Fibroblast of skin of right biceps (primary cell): ENCODE results near the gene PTPRR.

ENCODE experiments used
- DNase-seq: peaks from one replicate; pipeline ENCODE4 v3.0.0-alpha.2; 2013

PTPRR gene

DNA sequence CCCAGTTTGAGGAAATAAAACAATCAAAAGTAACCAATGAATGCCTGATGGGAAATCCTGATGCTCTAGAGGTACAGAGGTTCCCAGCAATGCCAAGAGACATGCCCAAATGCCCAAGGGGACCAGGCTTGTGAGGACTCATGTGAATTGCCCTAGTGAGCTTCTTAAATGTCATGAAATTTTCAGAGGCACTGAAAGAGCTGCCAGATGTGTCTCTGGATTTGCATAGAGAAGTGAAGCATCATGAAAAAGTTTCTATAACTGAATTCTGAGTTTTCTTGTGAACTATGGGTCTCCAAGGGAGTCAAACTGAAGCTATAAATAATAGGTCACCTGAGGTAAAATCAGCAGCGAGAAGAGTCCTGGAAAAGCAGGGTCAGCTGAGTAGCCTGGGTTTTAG, 9.9 kb downstream of the PTPRR start:
- DNase-seq: no peak

DNA sequence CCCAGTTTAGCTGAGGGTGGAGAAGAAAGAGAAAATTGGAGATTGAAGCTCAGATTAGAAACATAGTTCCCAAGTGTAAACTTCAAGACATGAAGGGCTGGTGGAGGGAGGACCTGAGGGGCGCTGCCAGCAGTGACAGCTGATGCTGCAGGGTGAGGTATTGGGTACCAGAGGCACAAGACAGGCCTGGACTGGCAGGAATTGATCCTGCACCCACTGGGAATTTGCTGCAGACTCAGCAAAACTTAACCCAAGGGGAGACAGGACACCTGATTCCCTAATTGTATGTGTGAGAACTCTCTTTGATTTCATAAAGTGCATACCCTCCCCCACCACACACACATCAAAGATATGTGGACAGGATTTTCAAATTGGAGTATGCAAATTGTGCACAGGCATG, 11.6 kb downstream of the PTPRR start:
- no peak for DNase-seq

DNA sequence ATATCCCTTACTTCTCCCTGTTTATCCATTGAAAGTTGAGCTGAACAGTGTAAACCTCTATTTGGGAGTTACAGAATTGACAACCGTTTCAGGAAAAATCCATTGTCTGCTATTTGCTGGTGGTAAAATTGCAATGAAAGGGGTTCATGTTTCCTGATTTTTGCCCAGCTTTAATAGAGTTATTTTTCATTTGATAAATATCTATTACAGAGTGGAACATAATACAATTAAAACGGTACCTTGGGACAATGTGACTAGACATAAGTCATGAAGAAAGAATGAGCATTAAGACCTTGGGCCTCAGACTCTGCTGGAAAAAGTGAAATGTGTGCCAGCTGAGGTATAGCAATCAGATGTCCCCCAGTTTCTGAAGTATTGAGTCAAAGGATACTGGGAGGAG, 13.1 kb downstream of the PTPRR start:
- no peak for DNase-seq

DNA sequence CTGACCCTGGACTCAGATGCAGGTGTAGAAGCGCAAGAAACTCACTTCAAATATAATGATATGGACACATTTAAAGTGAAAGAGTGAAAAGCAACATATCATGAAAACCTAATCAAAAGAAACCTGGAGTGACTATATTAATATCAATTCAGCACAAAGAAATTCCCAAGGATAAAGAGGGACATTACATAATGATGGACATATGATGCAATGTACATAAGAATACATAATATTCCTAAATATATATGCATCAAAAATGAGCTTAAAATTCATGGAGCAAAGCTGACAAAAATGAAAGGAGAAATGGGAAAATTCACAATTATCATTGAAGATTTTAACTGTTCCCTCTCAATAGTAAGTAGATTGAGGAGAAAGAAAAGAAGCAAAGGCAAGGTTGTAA, 24.6 kb downstream of the PTPRR start:
- DNase-seq: no peak

DNA sequence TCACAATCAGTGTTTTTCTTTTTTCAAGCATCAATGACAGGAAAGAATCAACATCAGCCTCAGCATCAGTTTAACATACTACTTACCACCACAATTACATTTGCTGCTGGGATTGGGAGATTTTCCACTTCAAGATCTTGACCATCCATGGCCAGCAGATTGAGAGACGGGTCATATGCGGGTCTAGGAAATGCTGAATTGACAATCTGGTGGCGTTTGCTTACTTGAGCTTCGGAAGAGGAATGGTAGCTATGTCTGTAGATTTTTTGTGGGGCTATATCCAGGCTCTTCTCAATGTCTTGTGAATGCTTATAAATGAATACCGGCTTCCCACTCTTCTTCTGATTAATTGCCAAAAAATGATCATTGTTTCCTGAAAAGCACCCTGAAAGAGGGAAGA, 27.9 kb downstream of the PTPRR start:
- no peak for DNase-seq

DNA sequence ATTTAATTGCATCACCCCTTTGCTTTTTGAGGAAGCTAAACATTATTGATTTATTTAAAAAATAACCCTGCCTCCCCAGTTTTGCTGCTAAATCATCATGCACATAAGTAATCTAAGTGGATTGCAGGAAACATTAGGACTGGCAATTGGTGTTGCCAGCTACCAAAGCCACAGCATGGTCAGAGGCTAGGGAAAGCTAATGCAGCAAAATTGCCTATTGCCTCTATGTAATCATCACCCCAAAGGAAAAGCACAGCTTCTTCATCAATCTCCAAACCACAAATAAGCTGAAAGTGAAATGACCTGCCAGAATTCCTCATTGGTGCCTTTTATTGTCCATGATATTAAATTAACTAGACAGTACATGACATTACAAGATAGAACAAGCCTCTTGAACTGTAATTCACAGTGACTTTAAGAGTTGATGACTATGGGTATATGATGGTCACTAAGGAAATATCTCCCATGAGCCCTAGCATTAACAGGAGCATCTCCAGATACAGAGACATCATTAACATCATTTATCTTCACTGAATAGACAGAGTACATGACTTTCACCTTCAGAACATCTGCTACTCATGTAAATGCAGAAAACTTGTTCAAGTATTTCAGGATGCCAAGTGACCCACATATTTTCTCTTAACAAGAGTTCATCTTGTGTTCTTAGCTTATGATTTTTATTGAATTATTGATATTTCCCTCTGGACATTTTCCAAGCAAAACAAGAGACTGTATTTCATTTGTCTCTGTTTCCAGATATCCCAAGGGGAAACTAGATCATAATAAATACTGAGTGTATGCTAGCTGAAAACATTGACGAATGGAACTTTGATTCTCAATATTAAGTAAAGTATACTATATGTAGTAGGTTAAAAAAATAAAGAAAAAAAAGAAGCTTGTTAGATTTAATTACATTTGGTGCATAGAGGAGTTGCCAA, 29.4 kb downstream of the PTPRR start:
- no peak for DNase-seq

DNA sequence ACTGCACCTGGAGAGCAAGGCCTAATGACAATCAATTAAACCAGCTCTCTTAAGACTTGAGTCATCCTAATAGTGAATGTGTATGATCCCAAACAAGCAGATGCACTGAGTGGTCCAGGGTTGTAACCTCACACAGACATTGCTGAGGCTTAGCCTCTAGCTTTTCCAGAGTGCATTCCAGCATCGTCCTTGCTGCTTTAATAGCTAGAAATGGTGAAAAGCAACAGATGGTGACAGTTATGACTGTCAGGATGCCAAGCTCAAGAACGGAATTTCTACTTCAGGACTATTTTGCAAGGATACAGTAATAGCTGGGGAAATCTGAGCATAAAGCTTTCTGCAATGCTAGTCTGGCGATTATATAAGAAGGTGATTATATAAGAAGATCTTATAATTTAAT, 34.6 kb downstream of the PTPRR start:
- DNase-seq: no peak

DNA sequence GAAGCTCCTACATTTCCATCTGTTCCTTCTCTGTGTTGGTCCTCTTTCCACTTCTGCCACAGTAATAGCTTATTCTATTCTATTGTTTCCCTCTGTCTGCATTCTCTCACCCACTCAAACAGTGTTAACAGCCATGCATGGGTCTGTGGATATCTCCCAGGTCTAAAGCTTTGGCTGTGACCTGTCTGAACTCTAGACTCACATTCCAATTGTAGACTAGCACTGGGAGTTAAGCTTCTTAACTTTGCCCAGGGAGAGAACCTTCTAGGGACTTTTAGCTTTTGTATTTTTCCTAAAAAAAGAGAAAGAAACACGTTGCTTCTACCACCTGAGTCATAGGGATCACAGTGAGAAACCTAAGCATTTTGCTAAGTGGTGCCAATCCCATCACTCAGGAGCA, 36.7 kb downstream of the PTPRR start:
- no peak for DNase-seq

DNA sequence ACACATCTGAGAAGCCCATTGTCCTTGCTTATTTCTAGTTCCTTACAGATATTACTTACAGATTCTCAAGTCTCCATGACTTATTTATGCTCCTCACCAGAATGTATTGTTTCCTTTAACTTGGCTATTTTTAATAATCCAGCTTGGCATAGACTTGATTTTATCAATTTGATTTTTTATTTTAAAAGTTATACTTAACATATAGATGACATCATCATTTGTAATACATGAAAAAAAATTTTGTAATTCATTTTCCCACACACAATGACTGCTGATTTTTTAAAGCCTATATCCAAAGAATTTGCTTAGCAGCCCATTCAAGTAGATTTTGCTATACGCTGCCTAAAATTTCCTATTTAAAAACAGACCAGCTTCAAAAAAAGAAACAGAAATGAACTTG, 39.8 kb downstream of the PTPRR start:
- DNase-seq: no peak

DNA sequence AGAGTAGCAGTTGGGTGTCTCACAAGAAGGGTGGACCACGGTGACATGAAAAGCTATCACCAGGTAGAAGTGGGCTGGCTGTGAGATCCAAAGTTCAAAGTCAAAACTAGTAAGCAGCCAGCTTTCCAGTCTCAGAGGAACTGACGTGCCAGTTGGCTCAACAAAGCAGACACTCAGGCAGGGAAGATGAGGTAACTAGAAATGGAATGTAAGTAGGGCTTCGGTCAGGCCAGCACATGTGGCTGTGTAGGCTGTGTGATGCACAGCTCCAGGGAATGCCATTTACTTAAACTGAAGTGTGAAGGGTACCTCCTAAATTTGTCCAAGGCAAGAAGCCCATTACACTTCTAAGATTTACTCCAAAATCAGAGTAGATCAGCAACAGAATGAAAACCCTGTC, 43.6 kb downstream of the PTPRR start:
- DNase-seq: peak; percentile 54

DNA sequence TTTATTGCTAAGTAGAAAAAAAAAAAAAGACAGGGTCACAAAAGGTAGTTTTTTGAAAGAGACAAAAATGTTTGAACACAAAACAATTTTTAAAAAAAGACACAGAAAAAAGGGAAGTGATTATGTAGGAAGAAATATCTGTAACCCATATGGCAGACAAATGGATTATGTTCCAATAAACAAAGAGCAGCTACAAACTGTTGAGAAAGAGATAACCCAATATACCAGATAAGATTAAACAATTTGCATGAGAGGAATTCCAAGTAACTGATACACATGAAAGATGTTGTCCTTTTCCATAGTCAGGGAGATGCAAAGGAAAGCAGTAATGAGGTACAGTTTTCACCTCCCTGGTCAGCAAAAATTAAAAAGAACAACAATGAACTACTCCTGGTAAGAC, 44.9 kb downstream of the PTPRR start:
- DNase-seq: no peak

DNA sequence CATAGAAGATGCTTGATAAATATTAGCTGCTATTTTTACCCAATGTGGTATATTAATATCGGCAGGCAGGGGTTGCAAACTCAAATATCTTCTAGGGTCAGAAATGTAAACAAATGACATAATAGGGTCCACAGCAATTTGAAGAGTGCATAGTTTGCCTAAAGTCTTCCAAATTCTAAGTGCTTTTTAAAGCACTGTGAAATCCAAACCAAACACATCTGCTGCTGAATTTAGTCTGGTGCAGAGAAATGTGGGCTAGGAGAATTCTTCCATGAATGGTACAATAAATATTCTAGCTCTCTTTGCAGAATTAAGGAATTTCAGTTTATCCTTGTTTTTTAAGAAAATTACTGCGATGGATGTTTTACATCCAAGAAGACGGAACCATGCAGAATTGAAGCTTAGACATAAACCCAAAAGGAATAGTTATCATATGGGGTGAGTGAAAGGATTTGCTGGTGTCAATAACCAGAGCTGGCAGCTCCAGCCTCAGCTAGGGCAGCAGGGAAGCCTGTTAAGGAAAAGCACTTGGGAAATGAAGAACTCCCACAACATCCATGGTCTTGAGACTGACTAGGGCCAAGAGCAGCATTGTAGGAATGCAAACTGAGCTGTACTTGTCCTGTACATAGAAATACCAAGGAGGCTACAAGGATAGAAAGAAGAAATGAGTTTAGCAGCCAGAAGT, 65.5 kb downstream of the PTPRR start:
- no peak for DNase-seq

DNA sequence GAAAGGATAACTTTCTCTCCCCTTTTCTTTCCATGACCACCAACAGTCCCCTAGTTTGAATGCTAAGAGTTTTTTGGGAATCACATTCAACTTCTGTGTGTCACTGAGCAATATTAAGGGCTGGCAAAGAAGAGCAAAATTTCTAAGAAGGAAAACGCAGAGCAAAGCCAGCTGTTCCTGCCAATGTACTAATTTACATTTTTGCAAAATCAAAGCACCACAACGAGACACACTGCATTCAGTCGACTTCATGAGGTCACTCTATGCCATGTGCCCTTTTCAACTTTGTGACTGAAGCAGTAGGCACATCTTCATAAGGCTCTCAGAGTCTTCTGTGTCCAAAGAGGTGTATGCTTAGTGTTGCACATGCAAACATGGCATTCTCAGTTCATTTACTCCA, 66.4 kb downstream of the PTPRR start:
- no peak for DNase-seq

DNA sequence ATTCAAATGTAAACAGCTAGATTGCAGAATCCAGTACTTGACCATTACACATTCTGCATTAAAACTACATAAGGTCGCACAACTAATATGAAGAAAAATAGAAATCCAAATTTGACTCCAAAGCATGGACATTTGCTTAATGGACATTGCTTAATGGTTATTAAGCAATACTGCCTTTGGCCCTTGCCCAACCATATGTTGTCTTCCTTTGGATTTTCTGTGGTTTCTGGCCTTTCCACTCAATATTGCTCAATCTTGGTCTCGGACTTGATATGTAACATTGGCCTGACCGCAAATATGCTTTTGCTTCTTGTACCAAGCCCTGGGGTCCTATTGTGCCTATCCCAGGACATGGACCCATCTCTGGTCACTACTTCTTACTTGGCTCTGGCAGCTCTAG, 67.2 kb downstream of the PTPRR start:
- DNase-seq: peak; percentile 49

DNA sequence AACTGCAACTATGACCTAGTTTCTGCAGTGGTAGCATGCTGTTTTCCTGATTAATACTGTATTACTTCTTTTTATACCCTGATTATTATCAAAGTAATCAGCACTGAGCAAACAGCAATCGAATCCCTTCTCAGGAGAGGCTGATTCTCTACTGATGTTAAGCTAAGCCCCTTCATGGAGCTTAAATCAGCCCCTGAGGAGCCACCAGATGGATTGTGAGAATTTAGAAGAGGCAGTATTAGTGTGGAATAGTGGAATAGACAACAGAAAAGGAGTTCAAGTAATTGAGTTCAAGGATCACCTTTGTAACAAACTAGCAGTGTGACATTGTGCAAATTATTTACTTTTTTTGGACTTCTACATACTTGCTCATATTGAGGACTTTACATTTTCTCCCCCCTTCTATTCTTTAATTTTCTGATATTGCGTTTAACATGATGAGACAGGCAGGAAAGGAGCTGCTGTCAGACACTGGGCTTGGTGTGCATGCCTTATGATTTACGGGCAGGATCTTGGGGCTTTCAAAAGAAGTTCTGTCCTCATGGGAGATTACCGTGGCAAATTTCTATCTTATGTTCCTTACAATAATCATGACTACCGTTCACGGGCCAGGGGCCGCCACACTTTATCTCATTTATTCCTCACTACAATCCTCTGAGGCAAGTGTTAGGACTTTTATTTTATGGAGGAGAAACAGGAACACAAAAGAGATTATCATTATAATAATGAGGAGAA, 68.0 kb downstream of the PTPRR start:
- no peak for DNase-seq

DNA sequence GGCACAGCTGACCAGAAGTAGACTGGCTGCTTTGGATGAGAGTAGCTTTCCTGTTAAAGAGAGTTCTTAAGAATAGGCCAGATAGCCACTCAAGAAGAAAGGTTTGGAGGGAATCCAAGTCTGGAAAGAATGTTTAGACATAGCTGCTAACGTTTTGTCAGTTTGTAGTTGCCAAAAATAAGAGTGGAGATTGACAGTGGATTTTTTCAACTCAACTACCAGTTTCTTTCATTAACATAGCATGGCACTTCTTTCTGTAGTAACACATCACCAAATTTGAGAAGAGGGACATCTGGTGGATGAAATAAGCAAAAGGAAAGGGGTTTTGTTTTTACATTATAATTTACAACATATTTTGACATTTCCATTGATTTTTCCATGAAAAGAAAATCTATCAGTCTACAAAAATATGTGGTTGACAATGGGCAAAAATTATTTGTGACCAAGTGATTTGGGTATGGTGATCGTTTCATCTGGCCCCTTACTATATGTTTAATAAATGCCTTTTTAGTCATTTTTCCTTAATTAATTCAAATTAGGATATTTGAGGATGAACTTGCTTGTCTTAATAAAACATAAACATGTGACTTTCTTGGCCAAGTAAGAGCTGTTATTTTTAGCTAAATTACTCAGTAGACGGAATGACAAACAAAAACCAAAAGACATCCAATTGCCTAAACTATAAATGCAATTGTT, 71.1 kb downstream of the PTPRR start:
- DNase-seq: peak; percentile 54

DNA sequence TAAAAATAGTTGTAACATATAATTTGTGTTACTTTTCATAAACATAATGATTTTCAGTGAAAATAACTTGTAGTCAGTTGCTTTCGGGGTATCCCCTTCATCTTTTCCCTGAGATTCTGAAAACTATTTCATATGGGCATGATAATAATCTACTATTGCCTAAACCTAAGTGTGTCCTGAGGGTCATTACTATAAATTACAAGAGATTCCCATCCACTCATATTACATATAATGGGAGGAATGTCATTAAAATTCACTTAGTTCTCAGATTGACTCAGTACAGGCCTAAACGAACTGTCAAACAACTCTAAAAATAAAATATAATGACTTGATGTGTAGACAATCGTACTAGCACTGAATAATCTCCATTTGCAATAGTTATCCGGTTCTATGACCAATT, 72.7 kb downstream of the PTPRR start:
- DNase-seq: no peak

DNA sequence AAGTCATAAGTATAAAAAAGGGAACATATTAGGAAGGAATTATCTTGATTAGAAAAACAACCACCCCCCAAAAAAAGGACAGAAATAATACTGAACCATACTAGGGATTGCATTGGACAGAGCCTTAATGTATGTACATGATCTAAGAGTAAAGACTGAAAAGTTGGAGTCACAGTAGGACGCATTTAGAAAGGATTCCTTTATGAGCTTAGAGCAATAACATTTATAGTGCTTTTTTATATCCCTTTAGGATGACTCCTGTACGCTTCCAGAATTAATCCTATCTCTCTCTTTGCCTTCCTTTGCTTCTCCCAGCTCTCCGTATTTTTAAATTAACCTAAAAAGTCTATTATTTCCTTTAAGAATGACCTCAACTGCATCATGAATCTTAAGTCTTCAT, 75.3 kb downstream of the PTPRR start:
- DNase-seq: no peak

DNA sequence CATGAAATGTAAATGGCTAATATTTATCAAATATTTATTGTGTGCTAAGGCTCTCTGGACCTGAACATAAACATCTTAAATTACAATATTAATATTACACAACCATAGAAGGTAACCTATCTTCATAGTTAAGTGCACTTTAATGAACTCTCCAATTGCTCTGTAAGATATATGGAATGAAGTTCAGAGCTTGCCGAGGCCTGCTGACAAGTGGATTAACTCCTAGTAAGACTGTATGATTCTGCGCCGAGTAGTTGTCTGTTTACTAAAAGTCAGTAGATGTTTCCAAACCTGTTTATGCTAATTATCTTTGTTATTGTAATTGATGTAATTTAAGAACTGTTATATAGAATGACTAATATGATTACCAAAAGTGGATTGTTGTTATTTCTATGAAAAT, 77.2 kb downstream of the PTPRR start:
- DNase-seq: no peak

DNA sequence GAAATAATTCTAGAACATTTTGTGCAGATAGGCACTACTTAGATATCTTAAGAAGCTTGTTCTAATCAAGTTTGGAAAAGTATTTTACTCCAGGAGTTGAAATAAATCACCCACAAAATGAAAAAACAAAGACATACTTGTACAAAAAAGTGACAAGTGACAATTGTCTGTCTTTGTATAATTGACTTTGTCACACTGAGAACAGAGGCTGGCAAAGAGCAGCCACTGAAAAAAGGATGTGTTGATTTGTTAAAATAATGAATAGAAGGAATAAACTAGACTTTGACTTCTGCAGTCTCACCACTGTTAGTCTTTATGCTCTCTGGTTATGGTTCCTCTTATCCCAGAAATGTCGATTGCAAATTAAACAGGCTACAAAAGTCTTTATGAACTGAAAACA, 77.6 kb downstream of the PTPRR start:
- no peak for DNase-seq

DNA sequence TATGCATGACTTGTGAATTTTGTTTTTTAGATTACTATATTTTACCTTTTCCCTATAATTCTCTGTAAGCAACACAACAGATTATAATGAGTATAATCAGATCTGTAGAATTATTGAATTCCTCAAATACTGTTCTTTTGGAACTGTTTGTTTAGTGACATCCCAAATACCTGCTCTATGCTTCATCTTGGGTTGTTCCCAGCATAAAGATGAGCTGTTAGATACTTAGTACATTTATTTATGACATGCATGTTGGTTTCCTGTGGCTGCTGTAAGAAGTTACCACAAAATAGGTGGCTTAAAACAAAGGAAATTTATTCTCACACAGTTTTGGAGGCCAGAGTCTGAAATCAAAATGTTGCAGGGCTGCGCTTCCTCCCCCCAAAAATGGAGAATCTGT, 78.4 kb downstream of the PTPRR start:
- DNase-seq: peak; percentile 42

DNA sequence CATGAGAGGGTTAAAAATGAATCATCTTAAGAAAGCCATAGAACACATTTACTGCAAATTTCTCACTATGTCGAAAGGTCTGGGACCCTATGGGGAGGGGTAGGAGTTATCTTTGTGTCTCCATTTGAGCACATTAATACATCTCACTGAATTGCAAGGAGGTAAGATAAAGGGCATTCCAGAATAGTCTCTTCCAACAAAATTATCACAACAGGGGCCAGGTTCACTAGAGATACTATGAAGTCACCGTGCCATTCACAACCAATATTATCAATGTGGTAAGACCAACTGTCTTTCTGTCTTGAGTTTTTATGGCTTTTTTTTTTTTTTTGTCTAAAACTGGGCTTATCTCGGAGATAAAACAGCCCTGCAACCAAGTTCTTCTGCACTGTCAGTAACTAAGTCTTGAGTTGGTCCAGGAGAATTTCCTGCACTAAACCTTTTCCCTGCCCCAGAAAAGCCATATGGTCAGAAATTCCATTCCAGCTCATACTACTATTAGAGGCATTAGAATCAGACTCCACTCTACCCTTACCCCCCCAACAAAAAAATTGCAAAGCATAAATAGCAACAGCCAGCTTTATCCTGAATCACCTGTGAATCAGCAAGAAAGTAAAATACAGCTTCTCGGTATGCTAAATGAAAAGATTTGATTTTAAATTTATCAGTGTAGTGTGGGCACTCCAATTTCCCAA, 79.7 kb downstream of the PTPRR start:
- peak; percentile 45 for DNase-seq

DNA sequence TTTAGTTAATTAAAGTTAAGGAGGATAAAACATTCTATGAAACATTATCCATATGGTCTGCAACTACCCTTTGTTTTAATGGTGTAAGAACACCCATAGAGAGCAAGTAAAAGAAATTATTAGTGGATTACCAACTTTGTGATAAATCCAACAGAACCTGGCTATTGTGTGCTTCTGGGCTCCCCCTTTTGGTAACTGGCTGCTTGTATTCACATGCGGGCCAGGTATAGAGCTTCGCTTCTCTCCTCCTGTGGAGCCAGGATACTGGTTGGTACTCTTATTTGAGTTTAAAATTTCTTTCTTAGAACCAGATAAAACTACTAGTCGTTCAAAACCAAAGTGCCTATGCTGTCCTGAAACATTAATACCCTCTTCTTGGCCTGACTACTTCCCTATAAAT, 81.0 kb downstream of the PTPRR start:
- DNase-seq: no peak
